HepG2 (cell line): ENCODE results near the gene DNAJC12. TPM values are rescaled to one million over a fixed set of nuclear protein-coding genes. Genes with fewer than 3 reads are reported as not detected.

ENCODE experiments used
- ATAC-seq: fragments of 200-7000 bp; cut with Tn5 transposase; 3 replicates; pipeline ENCODE4 v1.9.1; 2020; ENCODE audit warnings: mild to moderate bottlenecking, moderate library complexity
- BruUV-seq: library from RNA; stranded (reverse); fragments of 400-500 nt; replicated peaks from 2 replicates; lab custom pipeline; 2021; lab: Mats Ljungman, UMichigan
- CTCF ChIA-PET: fragments of 300-600 bp; formaldehyde crosslinking; extraction: SDS; loops from one replicate; lab custom pipeline; 2021; ENCODE audit warnings: low total read pairs, inconsistent platforms, low intra/inter-chr PET ratio; lab: Yijun Ruan, JAX
- POLR2A ChIA-PET: fragments of 350-600 bp; sonication (Branson Sonifier 250); formaldehyde crosslinking; loops from one replicate; lab custom pipeline; 2020; ENCODE audit warnings: antibody characterized with exemption, inconsistent platforms; lab: Yijun Ruan, JAX
- DNase-seq: peaks from one replicate; pipeline ENCODE4 v3.0.0-alpha.2; 2015; ENCODE audit warnings: low spot score
- FAIRE-seq: peaks from 3 replicates; lab custom pipeline; 2011; peaks lifted over from hg19 to GRCh38; lab: Jason Lieb, UNC
- H2AFZ ChIP-seq: one replicate; pipeline ENCODE4 v1.6.1; 2011; ENCODE audit warnings: low read length, inconsistent platforms
- H3K27ac ChIP-seq: fragments of 300-600 bp; 3 replicates; pipeline ENCODE4 v1.8.0; 2011; ENCODE audit warnings: mixed run types, mild to moderate bottlenecking, mixed read lengths, low read length, inconsistent platforms; ENCODE audit not compliant: insufficient read depth; ENCODE audit errors: extremely low read length
- H3K27me3 ChIP-seq, 2 experiments: fragments of 200-600 bp in 1 of 2; 2 replicates in 1 of 2; 3 replicates in 1 of 2; pipeline versions ENCODE4 v1.6.0 to v1.8.0; 2011; ENCODE audit warnings: low read length in 2 of 2, mild to moderate bottlenecking in 2 of 2, moderate library complexity in 2 of 2, inconsistent platforms in 1 of 2; ENCODE audit not compliant: insufficient read depth in 2 of 2, control insufficient read depth in 1 of 2
- H3K36me3 ChIP-seq, 2 experiments: fragments of 200-600 bp in 1 of 2; replicated peaks in 1 of 2; 2 replicates in 1 of 2; 3 replicates in 1 of 2; pipeline versions ENCODE4 v1.5.1 to v1.8.0; 2011; ENCODE audit warnings: low read length in 2 of 2, inconsistent platforms in 1 of 2; ENCODE audit not compliant: insufficient read depth in 2 of 2, control insufficient read depth in 1 of 2
- H3K4me1 ChIP-seq: 2 replicates; pipeline ENCODE4 v1.5.1; 2012; ENCODE audit warnings: low read length, inconsistent platforms; ENCODE audit not compliant: insufficient read depth
- H3K4me2 ChIP-seq: 2 replicates; pipeline ENCODE4 v1.6.0; 2011; ENCODE audit warnings: low read depth, low read length, inconsistent platforms
- H3K4me3 ChIP-seq, 3 experiments: fragments of 200-600 bp in 1 of 3; sonication (generic), shearing (Covaris generic) in 1 of 3; replicated peaks in 1 of 3; 2 replicates each; pipeline ENCODE4 v1.5.1; 2011 to 2016; ENCODE audit warnings: low read length in 3 of 3, inconsistent platforms in 2 of 3, low read depth in 2 of 3, mild to moderate bottlenecking in 2 of 3, control low read depth in 1 of 3, mixed read lengths in 1 of 3; ENCODE audit not compliant: insufficient read depth in 1 of 3
- H3K79me2 ChIP-seq: one replicate; pipeline ENCODE4 v1.6.1; 2011; ENCODE audit warnings: low read length, inconsistent platforms; ENCODE audit not compliant: insufficient read depth
- H3K9ac ChIP-seq: 2 replicates; pipeline ENCODE4 v1.6.0; 2011; ENCODE audit warnings: mild to moderate bottlenecking, low read depth, low read length, inconsistent platforms; ENCODE audit not compliant: insufficient read depth
- H3K9me3 ChIP-seq: 2 replicates; pipeline ENCODE4 v1.5.1; 2012; ENCODE audit warnings: mild to moderate bottlenecking, low read length
- H4K20me1 ChIP-seq: 2 replicates; pipeline ENCODE4 v1.6.0; 2011; ENCODE audit warnings: inconsistent platforms, mild to moderate bottlenecking, low read length, moderate library complexity; ENCODE audit not compliant: insufficient read depth
- GLI4 ChIP-seq: sonication (generic); formaldehyde crosslinking; IDR thresholded peaks from 2 replicates; pipeline ENCODE4 v1.5.1; 2020; ENCODE audit warnings: missing genetic modification reagents, mild to moderate bottlenecking, moderate library complexity, borderline replicate concordance
- PAX8 ChIP-seq: sonication (generic); formaldehyde crosslinking; IDR thresholded peaks from 2 replicates; pipeline ENCODE4 v1.8.0; 2022; ENCODE audit warnings: mild to moderate bottlenecking, missing genetic modification reagents, borderline replicate concordance
- PBX2 ChIP-seq: IDR thresholded peaks from 2 replicates; pipeline ENCODE4 v1.6.1; 2016; ENCODE audit warnings: control low read depth
- PLSCR1 ChIP-seq: sonication (generic); formaldehyde crosslinking; IDR thresholded peaks from 2 replicates; pipeline ENCODE4 v1.5.0; 2020; ENCODE audit warnings: missing genetic modification reagents, mild to moderate bottlenecking, borderline replicate concordance
- PRDM15 ChIP-seq: sonication (generic); formaldehyde crosslinking; IDR thresholded peaks from 2 replicates; pipeline ENCODE4 v1.4.0; 2020; ENCODE audit warnings: missing genetic modification reagents
- REXO4 ChIP-seq: sonication (generic); formaldehyde crosslinking; IDR thresholded peaks from 2 replicates; pipeline ENCODE4 v1.8.0; 2022; ENCODE audit warnings: missing genetic modification reagents, mild to moderate bottlenecking, borderline replicate concordance
- SALL1 ChIP-seq: sonication (generic); formaldehyde crosslinking; IDR thresholded peaks from 2 replicates; pipeline ENCODE4 v1.8.0; 2022; ENCODE audit warnings: mild to moderate bottlenecking, missing genetic modification reagents
- STAG1 ChIP-seq: sonication (generic); formaldehyde crosslinking; IDR thresholded peaks from 2 replicates; pipeline ENCODE4 v1.4.0; 2020; ENCODE audit warnings: missing genetic modification reagents
- THAP11 ChIP-seq: IDR thresholded peaks from 2 replicates; pipeline ENCODE4 v1.6.1; 2016; ENCODE audit warnings: missing biosample characterization, missing genetic modification reagents
- ZBTB7B ChIP-seq: sonication (generic); formaldehyde crosslinking; IDR thresholded peaks from 2 replicates; pipeline ENCODE4 v1.4.0; 2020; ENCODE audit warnings: missing genetic modification reagents
- ZMYM4 ChIP-seq: sonication (generic); formaldehyde crosslinking; IDR thresholded peaks from 2 replicates; pipeline ENCODE4 v1.8.1; 2023; ENCODE audit warnings: mild to moderate bottlenecking, missing genetic modification reagents
- ZNF263 ChIP-seq: sonication (generic); formaldehyde crosslinking; IDR thresholded peaks from 2 replicates; pipeline ENCODE4 v1.4.0; 2020; ENCODE audit warnings: missing genetic modification reagents
- ZNF781 ChIP-seq: sonication (generic); formaldehyde crosslinking; IDR thresholded peaks from 2 replicates; pipeline ENCODE4 v1.5.1; 2020; ENCODE audit warnings: borderline replicate concordance, mild to moderate bottlenecking, missing genetic modification reagents; ENCODE audit errors: not compliant biosample characterization
- ZSCAN30 ChIP-seq: sonication (generic); formaldehyde crosslinking; IDR thresholded peaks from 2 replicates; pipeline ENCODE4 v1.5.0; 2020; ENCODE audit warnings: mild to moderate bottlenecking, missing genetic modification reagents
- WGBS: methylation state at CpG from one replicate; pipeline ENCODE4 v1.1.6; 2017; ENCODE audit warnings: low lambda C conversion rate; 5-methylcytosine and 5-hydroxymethylcytosine counted together
- in situ Hi-C: cut with HindIII; loops from 2 replicates; pipeline ENCODE4 v1.10.0; 2017; ENCODE audit warnings: low pct_unique_long_range_greater_than_20kb; ENCODE audit not compliant: extremely low pct_ligation_motif_present
- intact Hi-C: fragments of 100-400 bp; cut with micrococcal nuclease; formaldehyde crosslinking; loops from one replicate; pipeline ENCODE4 v1.10.0; 2022; ENCODE audit not compliant: unreplicated experiment
- polyA plus RNA-seq, 8 experiments: library from polyadenylated mRNA; depleted of rRNA in 3 of 8; stranded (reverse) in 7 of 8; unstranded in 1 of 8; fragments of >200 nt; fragmentation: Illumina TruSeq in 4 of 8; extraction: Trizol in 4 of 8; gene quantifications; 2 replicates each; pipeline versions ENCODE4 v1.2.1 to v1.2.3, GENCODE V29; 2011 to 2016; ENCODE audit warnings: low read depth in 4 of 8, missing spikeins in 1 of 8, mixed read lengths in 1 of 8; ENCODE audit not compliant: insufficient read depth in 1 of 8
- total RNA-seq, 5 experiments: library from RNA; depleted of rRNA; stranded (reverse); fragments of >200 nt; fragmentation: Illumina TruSeq; extraction: Trizol; gene quantifications; 2 replicates each; pipeline ENCODE4 v1.2.3, GENCODE V29; 2016; ENCODE audit warnings: low read depth in 1 of 5

The DNAJC12 gene
- total and polyA plus RNA-seq, 2 of the 13 experiments (the other 11 are each of a cell fraction or from before 2014, with no cell fraction given): 11.6 to 43.9 TPM

GRCh38 chr10:67788028-67788886, 49.7 kb downstream of the DNAJC12 start (continued):
- TF ChIP-seq SALL1 (peak; percentile 76), PLSCR1 (CRISPR knock-in tag) (no peak), REXO4 (CRISPR knock-in tag) (no peak), ZSCAN30 (CRISPR knock-in tag) (no peak), ZBTB7B (0 out of 2 replicates have a peak, but pooled peaks have one; percentile 20), ZNF263 (CRISPR knock-in tag) (peak; percentile 41; the same call in 1 of the 2 replicates), THAP11 (CRISPR knock-in tag) (peak; percentile 75), PBX2 (CRISPR knock-in tag) (0 out of 2 replicates have a peak, but pooled peaks have one; percentile 26), ZNF781 (no peak), PAX8 (CRISPR knock-in tag) (no peak), ZMYM4 (peak; percentile 63)

- in situ Hi-C loops (loop anchor here (5.0 kb wide), 1 partner anchor 67 kb away; no protein-coding TSS in a partner anchor), intact Hi-C loops (no loop called here)
- Histone ChIP-seq H3K27me3 (no peaks in the 10 kb centered on the region), H3K79me2 (no peaks in the 10 kb centered on the region), H3K4me2 (no peak overlapping the region), H3K36me3 (no peaks in the 10 kb centered on the region), H3K9me3 (no peaks in the 10 kb centered on the region), H2AFZ (no peak overlapping the region), H3K4me1 (peaks cover 30% of the 10 kb centered on the region), H3K9ac (no peak overlapping the region), H3K4me3 (no peak overlapping the region), H4K20me1 (no peaks in the 10 kb centered on the region), H3K27ac (no peak overlapping the region)
- no peak for FAIRE-seq
- BruUV-seq: no TSS peak
- ChIA-PET CTCF (no interaction called here), POLR2A (no interaction called here)
- DNase-seq: no peak
- ATAC-seq: no peak
- 5% methylated on average over 1 of the region's 1 CpG for WGBS
- TF ChIP-seq STAG1 (CRISPR knock-in tag) (no peak), PRDM15 (CRISPR knock-in tag) (no peak), GLI4 (CRISPR knock-in tag) (no peak)
Observed at GRCh38 chr10:67785098-67785497, 52.9 kb downstream of the DNAJC12 start.
